ENCODE data around the gene DNAJC5G. TPM values are rescaled to one million over a fixed set of nuclear protein-coding genes. Genes with fewer than 3 reads are reported as not detected.

DNAJC5G gene
- total RNA-seq, 4 donors from 2014 or later: not detected

GRCh38 chr2:27241761-27242613, 33.2 kb upstream of the DNAJC5G start:
- intact Hi-C loops (cut with DNase I; ENCODE audit: low total_unique reads): no loop called here
- DNase-seq (ENCODE audit: low spot score in 2 of 2): no peak
- WGBS, 2 donors: 84 to 87% methylated on average over 24 of the region's 24 CpGs
- no peak for TF ChIP-seq CTCF (IDR thresholded peaks at IDR 0.05)
- no peak for TF ChIP-seq POLR2A (IDR thresholded peaks at IDR 0.05)
- no peak overlapping the region for H3K4me3 ChIP-seq (ENCODE audit: low read depth, poor library complexity, severe bottlenecking)

GRCh38 chr2:27242614-27242951, 32.6 kb upstream of the DNAJC5G start:
- H3K4me3 ChIP-seq (ENCODE audit: low read depth, poor library complexity, severe bottlenecking): no peak overlapping the region
- intact Hi-C loops (cut with DNase I; ENCODE audit: low total_unique reads): no loop called here
- DNase-seq (ENCODE audit: low spot score in 2 of 2): no peak
- TF ChIP-seq POLR2A (IDR thresholded peaks at IDR 0.05) (no peak), CTCF (IDR thresholded peaks at IDR 0.05) (no peak)
- 92 to 97% methylated on average over 6 to 16 of the region's 16 CpGs for WGBS, 2 donors

- intact Hi-C loops (cut with DNase I; ENCODE audit: low total_unique reads): no loop called here
- 82 to 84% methylated on average over 19 of the region's 19 CpGs for WGBS, 2 donors
These were observed 31.7 kb upstream of the DNAJC5G start for GRCh38 chr2:27243391-27244130.

GRCh38 chr2:27245116-27245515, 30.1 kb upstream of the DNAJC5G start:
- no peak overlapping the region for H3K4me3 ChIP-seq (ENCODE audit: low read depth, poor library complexity, severe bottlenecking)
- TF ChIP-seq POLR2A (IDR thresholded peaks at IDR 0.05) (no peak), CTCF (IDR thresholded peaks at IDR 0.05) (no peak)
- WGBS, 2 donors: 68 to 84% methylated on average over 10 of the region's 10 CpGs
- intact Hi-C loops (cut with DNase I; ENCODE audit: low total_unique reads): no loop called here
- no peak for DNase-seq (ENCODE audit: low spot score in 2 of 2)

More at GRCh38 chr2:27243391-27244130, 31.7 kb upstream of the DNAJC5G start:
- H3K4me3 ChIP-seq (ENCODE audit: low read depth, poor library complexity, severe bottlenecking): no peak overlapping the region
- TF ChIP-seq POLR2A (IDR thresholded peaks at IDR 0.05): no peak
- TF ChIP-seq CTCF (IDR thresholded peaks at IDR 0.05): no peak
- no peak for DNase-seq (ENCODE audit: low spot score in 2 of 2)

GRCh38 chr2:27245626-27246025, 29.6 kb upstream of the DNAJC5G start:
- TF ChIP-seq CTCF (IDR thresholded peaks at IDR 0.05) (no peak), POLR2A (IDR thresholded peaks at IDR 0.05) (no peak)
- intact Hi-C loops (cut with DNase I; ENCODE audit: low total_unique reads): no loop called here
- no peak for DNase-seq (ENCODE audit: low spot score in 2 of 2)
- 80 to 82% methylated on average over 4 of the region's 4 CpGs for WGBS, 2 donors
- no peak overlapping the region for H3K4me3 ChIP-seq (ENCODE audit: low read depth, poor library complexity, severe bottlenecking)
